ENCODE data around the gene GAK. TPM values are rescaled to one million over a fixed set of nuclear protein-coding genes. Genes with fewer than 3 reads are reported as not detected.

GAK gene
- polyA plus RNA-seq, 1 donor (not counting 4 experiments of a cell fraction or from before 2014, with no cell fraction given) = 18.4 TPM

- Histone ChIP-seq H3K4me1 (ENCODE audit: control insufficient read depth, extremely low read depth, insufficient read depth, low read length) (no peaks in the 10 kb centered on the region), H3K27me3 (ENCODE audit: control insufficient read depth, extremely low read depth, insufficient read depth, low read length) (no peaks in the 10 kb centered on the region), H3K4me2 (ENCODE audit: control insufficient read depth, extremely low read depth, insufficient read depth, low read depth, low read length) (no peak overlapping the region), H3K9me1 (ENCODE audit: control insufficient read depth, extremely low read depth, insufficient read depth, low read length) (no peaks in the 10 kb centered on the region), H3K4me3 (ENCODE audit: control insufficient read depth in 2 of 3, extremely low read depth in 1 of 3, insufficient read depth in 2 of 3, low read depth in 1 of 3, low read length in 3 of 3) (no peak overlapping the region), H3K9me3 (ENCODE audit: control insufficient read depth, low read depth, low read length) (no peaks in the 10 kb centered on the region), H4K20me1 (ENCODE audit: control insufficient read depth, extremely low read depth, insufficient read depth, low read length) (no peaks in the 10 kb centered on the region), H3K27ac (ENCODE audit: control insufficient read depth, insufficient read depth, low read length) (no peak overlapping the region), H3K79me2 (ENCODE audit: control insufficient read depth, insufficient read depth, low read length) (no peaks in the 10 kb centered on the region), H3K36me3 (ENCODE audit: control insufficient read depth in 2 of 2, extremely low read depth in 1 of 2, insufficient read depth in 2 of 2, low read length in 2 of 2) (peaks cover 28 to 33% of the 10 kb centered on the region in 2 experiments), H2AFZ (ENCODE audit: control insufficient read depth, low read length) (no peak overlapping the region), H3K9ac (ENCODE audit: control insufficient read depth, extremely low read depth, insufficient read depth, low read length) (no peak overlapping the region)
- TF ChIP-seq CTCF (optimal IDR thresholded peaks at IDR 0.05 in 1 of 3, IDR thresholded peaks at IDR 0.05 in 1 of 3, conservative IDR thresholded peaks at IDR 0.05 in 1 of 3; ENCODE audit: extremely low read depth in 1 of 3, insufficient read depth in 2 of 3, low read length in 3 of 3) (no peak), EZH2 (IDR thresholded peaks at IDR 0.05; ENCODE audit: low read length) (no peak)
- dilution Hi-C loops (cut with MboI; ENCODE audit: extremely low pct_ligation_motif_present, low sequenced_read_pairs) = no loop called here
- FAIRE-seq = no peak
- no peak for DNase-seq (ENCODE audit: low read depth, low spot score)
These were observed 56.2 kb downstream of the GAK start for GRCh38 chr4:875818-876423.

GRCh38 chr4:874971-875817 is 56.9 kb downstream of the GAK start:
- no peaks in the 10 kb centered on the region for H3K9me3 ChIP-seq (ENCODE audit: control insufficient read depth, low read depth, low read length)
- DNase-seq (ENCODE audit: low read depth, low spot score) = no peak
- H3K4me2 ChIP-seq (ENCODE audit: control insufficient read depth, extremely low read depth, insufficient read depth, low read depth, low read length) = no peak overlapping the region
- H4K20me1 ChIP-seq (ENCODE audit: control insufficient read depth, extremely low read depth, insufficient read depth, low read length) = no peaks in the 10 kb centered on the region
- no peaks in the 10 kb centered on the region for H3K9me1 ChIP-seq (ENCODE audit: control insufficient read depth, extremely low read depth, insufficient read depth, low read length)
- TF ChIP-seq CTCF (optimal IDR thresholded peaks at IDR 0.05 in 1 of 3, IDR thresholded peaks at IDR 0.05 in 1 of 3, conservative IDR thresholded peaks at IDR 0.05 in 1 of 3; ENCODE audit: extremely low read depth in 1 of 3, insufficient read depth in 2 of 3, low read length in 3 of 3) (no peak), EZH2 (IDR thresholded peaks at IDR 0.05; ENCODE audit: low read length) (no peak)
- dilution Hi-C loops (cut with MboI; ENCODE audit: extremely low pct_ligation_motif_present, low sequenced_read_pairs) = no loop called here
- FAIRE-seq = no peak
- H2AFZ ChIP-seq (ENCODE audit: control insufficient read depth, low read length) = no peak overlapping the region
- no peak overlapping the region for H3K9ac ChIP-seq (ENCODE audit: control insufficient read depth, extremely low read depth, insufficient read depth, low read length)
- H3K36me3 ChIP-seq (ENCODE audit: control insufficient read depth in 2 of 2, extremely low read depth in 1 of 2, insufficient read depth in 2 of 2, low read length in 2 of 2) = peaks cover 26 to 36% of the 10 kb centered on the region in 2 experiments
- H3K27me3 ChIP-seq (ENCODE audit: control insufficient read depth, extremely low read depth, insufficient read depth, low read length) = no peaks in the 10 kb centered on the region
- H3K79me2 ChIP-seq (ENCODE audit: control insufficient read depth, insufficient read depth, low read length) = no peaks in the 10 kb centered on the region
- no peaks in the 10 kb centered on the region for H3K4me1 ChIP-seq (ENCODE audit: control insufficient read depth, extremely low read depth, insufficient read depth, low read length)
- no peak overlapping the region for H3K4me3 ChIP-seq (ENCODE audit: control insufficient read depth in 2 of 3, extremely low read depth in 1 of 3, insufficient read depth in 2 of 3, low read depth in 1 of 3, low read length in 3 of 3)
- no peak overlapping the region for H3K27ac ChIP-seq (ENCODE audit: control insufficient read depth, insufficient read depth, low read length)

Measured in keratinocyte (primary cell).